CD4-positive, alpha-beta T cell (primary cell): Measurements from ENCODE around the gene IFT81. TPM values are rescaled to one million over a fixed set of nuclear protein-coding genes. Genes with fewer than 3 reads are reported as not detected.

Source experiments
- ATAC-seq: fragments of 200-7000 bp; cut with Tn5 transposase; one replicate; pipeline ENCODE4 v1.10.0; 2022; ENCODE audit warnings: mild to moderate bottlenecking; ENCODE audit not compliant: poor library complexity
- CTCF ChIA-PET: fragments of 350-600 bp; sonication (Branson Sonifier 250); formaldehyde crosslinking; loops from one replicate; lab custom pipeline; 2021; ENCODE audit warnings: antibody characterized with exemption, inconsistent platforms; lab: Charles Lee
- POLR2A ChIA-PET: fragments of 350-600 bp; sonication (Branson Sonifier 250); formaldehyde crosslinking; loops from one replicate; lab custom pipeline; 2021; ENCODE audit warnings: antibody characterized with exemption, inconsistent platforms; lab: Charles Lee
- DNase-seq, 14 experiments: peaks; one replicate each; pipeline ENCODE4 v3.0.0-alpha.2; 2013 to 2020; ENCODE audit warnings: mixed read lengths in 2 of 14
- H3K27ac ChIP-seq, 2 donors: one replicate each; pipeline versions ENCODE4 v1.5.1 to v1.7.0; 2013; ENCODE audit warnings: low read length in 2 of 2, low read depth in 1 of 2, mild to moderate bottlenecking in 1 of 2
- H3K27me3 ChIP-seq, 2 experiments: 1 replicate in 1 of 2; 2 replicates in 1 of 2; pipeline versions ENCODE4 v1.6.1 to v1.7.0; 2013; ENCODE audit warnings: low read length in 2 of 2, control low read depth in 1 of 2, mild to moderate bottlenecking in 1 of 2, moderate library complexity in 1 of 2; ENCODE audit not compliant: insufficient read depth in 2 of 2, control insufficient read depth in 1 of 2
- H3K36me3 ChIP-seq: one replicate; pipeline ENCODE4 v1.6.1; 2013; ENCODE audit warnings: low read length, control low read depth; ENCODE audit not compliant: insufficient read depth
- H3K4me1 ChIP-seq: one replicate; pipeline ENCODE4 v1.6.1; 2013; ENCODE audit warnings: low read length, control low read depth; ENCODE audit not compliant: insufficient read depth
- H3K4me3 ChIP-seq: one replicate; pipeline ENCODE4 v1.5.1; 2013; ENCODE audit warnings: mild to moderate bottlenecking, low read length, moderate library complexity
- H3K9me3 ChIP-seq, 2 experiments: 1 replicate in 1 of 2; 2 replicates in 1 of 2; pipeline versions ENCODE4 v1.6.1 to v1.7.0; 2013; ENCODE audit warnings: low read length in 2 of 2, mild to moderate bottlenecking in 2 of 2, control low read depth in 1 of 2, moderate library complexity in 1 of 2; ENCODE audit not compliant: control insufficient read depth in 1 of 2, insufficient read depth in 1 of 2
- H3K27ac Mint-ChIP-seq: one replicate; pipeline ENCODE4 v1.8.0; 2020; ENCODE audit warnings: mixed read lengths
- H3K27me3 Mint-ChIP-seq: one replicate; pipeline ENCODE4 v1.8.0; 2021; ENCODE audit warnings: mixed read lengths
- H3K36me3 Mint-ChIP-seq: one replicate; pipeline ENCODE4 v1.8.0; 2021; ENCODE audit warnings: low read depth, mixed read lengths
- H3K4me1 Mint-ChIP-seq: one replicate; pipeline ENCODE4 v1.8.0; 2021; ENCODE audit warnings: low read depth, mixed read lengths
- H3K4me3 Mint-ChIP-seq: one replicate; pipeline ENCODE4 v1.8.0; 2020; ENCODE audit warnings: mild to moderate bottlenecking, mixed read lengths
- H3K9me3 Mint-ChIP-seq: one replicate; pipeline ENCODE4 v1.8.0; 2020; ENCODE audit warnings: mixed read lengths
- CTCF ChIP-seq: fragments of 200-600 bp; IDR thresholded peaks from one replicate; pipeline ENCODE4 v1.8.0; 2022; ENCODE audit warnings: antibody characterized with exemption, mild to moderate bottlenecking
- intact Hi-C, 2 experiments: fragments of 100-400 bp; cut with DNase I in 1 of 2; cut with micrococcal nuclease in 1 of 2; formaldehyde crosslinking; loops; one replicate each; pipeline versions ENCODE4 v1.15.1 to v1.9.0; 2023 to 2025; cut with DNase I, micrococcal nuclease
- total RNA-seq, 174 experiments: library from RNA in 2 of 174; stranded (reverse) in 2 of 174; gene quantifications; one replicate each; pipeline ENCODE4 v1.2.3 and lab custom pipeline; 2021 to 2026

Gene IFT81
- total RNA-seq, 2 experiments from 2014 or later = 0.41 to 1.1 TPM

DNA sequence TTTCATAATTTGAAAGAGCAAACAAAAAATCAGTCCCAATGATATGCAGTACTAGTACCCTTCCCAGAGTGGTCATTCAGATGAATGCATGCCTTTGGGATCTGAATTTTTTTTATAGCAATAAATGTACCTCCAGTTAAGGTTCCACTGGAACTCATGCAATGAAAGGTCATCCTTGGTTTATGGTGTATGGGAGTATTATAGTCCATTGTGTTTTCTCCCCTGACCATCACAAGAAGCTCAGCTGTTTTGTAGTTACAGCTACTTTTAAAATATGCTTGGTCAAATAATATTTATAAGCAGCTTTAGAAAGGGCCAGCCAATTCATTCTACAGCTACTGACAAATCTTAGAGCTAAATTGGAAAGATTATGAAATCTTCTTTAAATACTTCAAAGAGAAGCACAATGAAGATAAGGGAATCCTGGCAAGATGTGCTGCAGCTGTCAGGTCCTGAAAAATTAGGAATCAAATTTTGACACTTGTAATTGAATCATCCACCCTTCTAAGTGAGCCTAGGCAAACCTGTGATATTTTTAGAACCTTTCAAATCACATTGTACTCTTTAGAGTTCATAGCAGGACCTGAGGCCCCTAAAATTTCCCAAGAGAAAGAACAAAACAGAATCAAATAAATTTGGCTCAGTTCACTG lies 46.5 kb downstream of the IFT81 start:
- ChIA-PET CTCF (no interaction called here), POLR2A (no interaction called here)
- Mint-ChIP-seq H3K4me1 (no peaks in the 10 kb centered on the region), H3K27ac (no peak overlapping the region), H3K4me3 (no peak overlapping the region), H3K27me3 (no peaks in the 10 kb centered on the region), H3K9me3 (no peaks in the 10 kb centered on the region), H3K36me3 (no peaks in the 10 kb centered on the region)
- DNase-seq (no peak), ATAC-seq (no peak)
- Histone ChIP-seq H3K27me3 (no peaks in the 10 kb centered on the region), H3K36me3 (no peaks in the 10 kb centered on the region), H3K27ac (no peak overlapping the region), H3K4me1 (no peaks in the 10 kb centered on the region), H3K4me3 (no peak overlapping the region), H3K9me3 (no peaks in the 10 kb centered on the region)
- intact Hi-C loops = no loop called here
- TF ChIP-seq CTCF = no peak

DNA sequence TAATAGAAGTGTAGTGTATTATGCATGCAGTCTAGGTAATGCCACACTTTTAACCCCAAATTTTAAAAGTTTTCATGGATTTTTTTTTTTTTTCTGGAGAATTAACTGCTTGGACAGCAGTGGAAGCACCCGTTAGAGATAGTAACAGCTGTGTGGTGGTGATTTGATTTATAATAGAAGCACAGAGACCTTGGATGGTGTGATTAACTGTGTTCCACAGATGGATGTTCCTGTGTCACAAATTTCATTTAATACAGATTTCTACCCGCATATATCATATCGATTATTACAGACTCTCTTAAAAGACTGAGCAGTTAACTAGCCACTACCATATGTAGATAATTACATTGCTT lies 47.0 kb downstream of the IFT81 start:
- Histone ChIP-seq H3K36me3 (no peaks in the 10 kb centered on the region), H3K4me1 (no peaks in the 10 kb centered on the region), H3K4me3 (no peak overlapping the region), H3K9me3 (no peaks in the 10 kb centered on the region), H3K27ac (no peak overlapping the region), H3K27me3 (no peaks in the 10 kb centered on the region)
- Mint-ChIP-seq H3K36me3 (no peaks in the 10 kb centered on the region), H3K27ac (no peak overlapping the region), H3K27me3 (no peaks in the 10 kb centered on the region), H3K9me3 (no peaks in the 10 kb centered on the region), H3K4me1 (no peaks in the 10 kb centered on the region), H3K4me3 (no peak overlapping the region)
- ATAC-seq (no peak), DNase-seq (no peak)
- CTCF ChIA-PET = no interaction called here
- POLR2A ChIA-PET = no interaction called here
- intact Hi-C loops = no loop called here
- no peak for TF ChIP-seq CTCF

- Histone ChIP-seq H3K36me3 (no peaks in the 10 kb centered on the region), H3K4me1 (no peaks in the 10 kb centered on the region), H3K27ac (no peak overlapping the region), H3K27me3 (no peaks in the 10 kb centered on the region), H3K9me3 (no peaks in the 10 kb centered on the region), H3K4me3 (no peak overlapping the region)
- H3K4me3 Mint-ChIP-seq = no peak overlapping the region
- no peak overlapping the region for H3K27ac Mint-ChIP-seq
- H3K36me3 Mint-ChIP-seq = no peaks in the 10 kb centered on the region
- CTCF ChIA-PET = no interaction called here
- H3K27me3 Mint-ChIP-seq = no peaks in the 10 kb centered on the region
- H3K9me3 Mint-ChIP-seq = no peaks in the 10 kb centered on the region
- POLR2A ChIA-PET = no interaction called here
- intact Hi-C loops = no loop called here
- no peaks in the 10 kb centered on the region for H3K4me1 Mint-ChIP-seq
- DNase-seq = no peak
- no peak for TF ChIP-seq CTCF
- no peak for ATAC-seq
Observed at GRCh38 chr12:110171636-110172035, 47.5 kb downstream of the IFT81 start.
